Measurements from ENCODE around the gene FGF21. TPM values are rescaled to one million over a fixed set of nuclear protein-coding genes. Genes with fewer than 3 reads are reported as not detected.

FGF21 gene
- polyA plus RNA-seq, 1 of the 3 experiments (the other 2 are of a cell fraction), result not detected

DNA sequence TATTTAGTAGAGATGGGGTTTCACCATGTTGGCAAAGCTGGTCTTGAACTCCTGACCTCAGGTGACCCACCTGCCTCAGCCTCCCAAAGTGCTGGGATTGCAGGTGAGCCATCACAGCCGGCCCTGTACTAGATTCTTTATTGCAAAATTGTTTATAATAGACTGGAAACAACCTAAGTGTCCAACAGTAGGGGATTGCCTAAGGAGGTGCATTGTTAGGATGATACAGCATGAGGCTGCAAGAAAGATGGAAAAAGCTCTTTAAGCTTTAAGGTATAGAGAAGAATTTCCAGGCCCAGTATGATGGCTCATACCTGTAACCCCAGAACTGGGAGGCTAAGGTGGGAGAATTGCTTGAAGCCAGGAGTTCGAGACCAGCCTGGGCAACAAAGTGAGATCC lies 47.3 kb downstream of the FGF21 start:
- TF ChIP-seq RCOR1 (IDR thresholded peaks at IDR 0.05; ENCODE audit: low read length) (no peak), REST (IDR thresholded peaks at IDR 0.05; ENCODE audit: low read depth, low read length) (no peak)
- Histone ChIP-seq H3K4me1 (ENCODE audit: control insufficient read depth in 1 of 2, insufficient read depth in 2 of 2, low read depth in 1 of 2, low read length in 1 of 2) (0 out of 4 replicates have a peak, but pooled peaks cover 0 to 5% of the 10 kb centered on the region in 2 experiments), H3K27ac (ENCODE audit: low read depth in 2 of 2, low read length in 1 of 2) (no peak overlapping the region), H2AFZ (ENCODE audit: low read depth) (no peak overlapping the region), H4K20me1 (ENCODE audit: insufficient read depth) (no peaks in the 10 kb centered on the region), H3K9ac (no peak overlapping the region), H3K79me2 (ENCODE audit: insufficient read depth) (no peaks in the 10 kb centered on the region), H3K9me2 (no peaks in the 10 kb centered on the region), H3K4me2 (no peak overlapping the region), H3K4me3 (ENCODE audit: low read depth in 2 of 2, low read length in 1 of 2) (no peak overlapping the region), H3K27me3 (ENCODE audit: insufficient read depth) (no peaks in the 10 kb centered on the region), H3F3A (replicated peaks; ENCODE audit: insufficient read depth) (no peaks in the 10 kb centered on the region), H3K36me3 (replicated peaks in 1 of 2; ENCODE audit: control insufficient read depth in 1 of 2, insufficient read depth in 2 of 2, low read length in 1 of 2) (peaks cover 0 to 2% of the 10 kb centered on the region in 2 experiments), H3K9me3 (no peaks in the 10 kb centered on the region)
- 95% methylated on average over 2 of the region's 2 CpGs for WGBS (ENCODE audit: low lambda C conversion rate)
- ChIA-PET CTCF (interaction anchor here (0.5 to 4.7 kb wide), 6 partner anchors 9 to 44 kb away, joined by 3 to 26 read pairs (median 10); partner anchors contain the start of gene HSD17B14), POLR2A (interaction anchor here (0.7 kb wide), 1 partner anchor 42 kb away, joined by 3 read pairs; no protein-coding TSS in a partner anchor)
- DNase-seq, result no peak

DNA sequence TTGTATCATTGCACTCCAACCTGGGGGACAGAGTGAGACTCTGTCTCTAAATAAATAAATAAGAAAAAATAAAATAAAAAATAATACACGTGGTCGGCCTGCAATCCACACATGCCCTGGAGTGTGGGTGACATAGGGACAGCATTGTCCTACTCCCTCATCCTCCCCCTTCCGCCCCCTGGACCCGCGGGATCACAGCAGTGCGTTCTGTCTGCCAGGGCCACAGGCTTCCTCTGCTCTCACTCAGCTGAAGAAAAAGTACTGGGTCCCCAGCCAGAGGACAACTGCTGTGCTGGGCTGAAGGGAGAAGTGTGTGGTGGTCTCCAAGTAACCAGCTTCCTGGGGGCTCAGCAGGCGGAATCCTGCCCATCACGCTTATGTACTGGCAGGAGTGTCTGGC lies 49.2 kb downstream of the FGF21 start:
- H3K9me2 ChIP-seq, result no peaks in the 10 kb centered on the region
- no peaks in the 10 kb centered on the region for H3K9me3 ChIP-seq
- H3K4me1 ChIP-seq (ENCODE audit: control insufficient read depth in 1 of 2, insufficient read depth in 2 of 2, low read depth in 1 of 2, low read length in 1 of 2), result no peaks in the 10 kb centered on the region; a peak in 1 of 4 replicates
- DNase-seq, result no peak
- H3K9ac ChIP-seq, result no peak overlapping the region
- CTCF ChIA-PET, result interaction anchor here (1.1 to 6.9 kb wide), 4 partner anchors 9 to 38 kb away, joined by 5 to 59 read pairs (median 16); partner anchors contain the start of gene HSD17B14
- 85% methylated on average over 8 of the region's 8 CpGs for WGBS (ENCODE audit: low lambda C conversion rate)
- H2AFZ ChIP-seq (ENCODE audit: low read depth), result no peak overlapping the region
- no peaks in the 10 kb centered on the region for H3K27me3 ChIP-seq (ENCODE audit: insufficient read depth)
- POLR2A ChIA-PET, result no interaction called here
- H3K27ac ChIP-seq (ENCODE audit: low read depth in 2 of 2, low read length in 1 of 2), result no peak overlapping the region
- H3K4me3 ChIP-seq (ENCODE audit: low read depth in 2 of 2, low read length in 1 of 2), result no peak overlapping the region
- H4K20me1 ChIP-seq (ENCODE audit: insufficient read depth), result no peaks in the 10 kb centered on the region
- peaks cover 4% of the 10 kb centered on the region for H3F3A ChIP-seq (replicated peaks; ENCODE audit: insufficient read depth)
- H3K4me2 ChIP-seq, result no peak overlapping the region
- H3K36me3 ChIP-seq (replicated peaks in 1 of 2; ENCODE audit: control insufficient read depth in 1 of 2, insufficient read depth in 2 of 2, low read length in 1 of 2), result peaks cover 0 to 2% of the 10 kb centered on the region in 2 experiments
- TF ChIP-seq YY1 (IDR thresholded peaks at IDR 0.05; ENCODE audit: low read depth) (no peak), NRF1 (IDR thresholded peaks at IDR 0.05; ENCODE audit: low read depth, low read length) (no peak), NFIC (IDR thresholded peaks at IDR 0.05; ENCODE audit: borderline replicate concordance) (no peak), EP300 (IDR thresholded peaks at IDR 0.05; ENCODE audit: borderline replicate concordance in 1 of 2, low read depth in 1 of 2, low read length in 1 of 2) (no peak), TCF12 (IDR thresholded peaks at IDR 0.05) (no peak)
- H3K79me2 ChIP-seq (ENCODE audit: insufficient read depth), result no peaks in the 10 kb centered on the region

GRCh38 chr19:48805452-48805851 lies 50.1 kb downstream of the FGF21 start:
- Histone ChIP-seq H3F3A (replicated peaks; ENCODE audit: insufficient read depth) (peaks cover 4% of the 10 kb centered on the region), H4K20me1 (ENCODE audit: insufficient read depth) (no peaks in the 10 kb centered on the region), H3K9me3 (no peaks in the 10 kb centered on the region), H3K36me3 (replicated peaks in 1 of 2; ENCODE audit: control insufficient read depth in 1 of 2, insufficient read depth in 2 of 2, low read length in 1 of 2) (peaks cover 0 to 2% of the 10 kb centered on the region in 2 experiments), H3K79me2 (ENCODE audit: insufficient read depth) (no peaks in the 10 kb centered on the region), H3K4me1 (ENCODE audit: control insufficient read depth in 1 of 2, insufficient read depth in 2 of 2, low read depth in 1 of 2, low read length in 1 of 2) (peaks cover 0 to 9% of the 10 kb centered on the region in 2 experiments; a peak in 2 of 4 replicates), H3K9ac (no peak overlapping the region), H3K27me3 (ENCODE audit: insufficient read depth) (no peaks in the 10 kb centered on the region), H2AFZ (ENCODE audit: low read depth) (no peak overlapping the region), H3K4me2 (no peak overlapping the region), H3K27ac (ENCODE audit: low read depth in 2 of 2, low read length in 1 of 2) (no peak overlapping the region), H3K9me2 (no peaks in the 10 kb centered on the region), H3K4me3 (ENCODE audit: low read depth in 2 of 2, low read length in 1 of 2) (no peak overlapping the region)
- POLR2A ChIA-PET, result no interaction called here
- DNase-seq, result no peak
- 98% methylated on average over 15 of the region's 15 CpGs for WGBS (ENCODE audit: low lambda C conversion rate)
- CTCF ChIA-PET, result interaction anchor here (0.6 to 6.9 kb wide), 3 partner anchors 10 to 37 kb away, joined by 3 to 59 read pairs (median 5); no protein-coding TSS in a partner anchor
- no peak for TF ChIP-seq REST (IDR thresholded peaks at IDR 0.05; ENCODE audit: low read depth, low read length)
- TF ChIP-seq EP300 (IDR thresholded peaks at IDR 0.05; ENCODE audit: borderline replicate concordance in 1 of 2, low read depth in 1 of 2, low read length in 1 of 2), result no peak
- TF ChIP-seq RXRA (IDR thresholded peaks at IDR 0.05; ENCODE audit: borderline replicate concordance, low read depth), result no peak
- no peak for TF ChIP-seq CTCF (IDR thresholded peaks at IDR 0.05)
- no peak for TF ChIP-seq FOSL2 (IDR thresholded peaks at IDR 0.05; ENCODE audit: borderline replicate concordance, low read depth)
- no peak for TF ChIP-seq MXI1 (IDR thresholded peaks at IDR 0.05; ENCODE audit: low read depth, low read length)
- TF ChIP-seq GABPA (IDR thresholded peaks at IDR 0.05; ENCODE audit: low read depth), result no peak

Measured in SK-N-SH (cell line).